Loucy (cell line): ENCODE measurements around the gene SPOCK1.

Experiments used
- H2AFZ ChIP-seq: fragments of 200-600 bp; sonication (generic); 2 replicates; pipeline ENCODE4 v1.6.0; 2016; ENCODE audit warnings: antibody characterized with exemption, mild to moderate bottlenecking, low read length, moderate library complexity
- H3F3A ChIP-seq: fragments of 200-600 bp; 2 replicates; pipeline ENCODE4 v1.6.0; 2016; ENCODE audit warnings: antibody characterized with exemption, low read depth, mild to moderate bottlenecking
- H3K27me3 ChIP-seq: fragments of 200-600 bp; sonication (generic); 2 replicates; pipeline ENCODE4 v1.6.1; 2014; ENCODE audit warnings: low read length, mild to moderate bottlenecking; ENCODE audit not compliant: insufficient read depth, poor library complexity, severe bottlenecking
- H3K36me3 ChIP-seq: fragments of 200-600 bp; sonication (generic); 2 replicates; pipeline ENCODE4 v1.6.1; 2016; ENCODE audit warnings: low read length; ENCODE audit not compliant: insufficient read depth
- H3K4me1 ChIP-seq: fragments of 200-600 bp; sonication (generic); 2 replicates; pipeline ENCODE4 v1.5.1; 2014; ENCODE audit warnings: low read length, mild to moderate bottlenecking; ENCODE audit not compliant: insufficient read depth, poor library complexity, severe bottlenecking
- H3K4me2 ChIP-seq: fragments of 200-600 bp; sonication (generic); 2 replicates; pipeline ENCODE4 v1.6.0; 2014; ENCODE audit warnings: antibody characterized with exemption, low read length, low read depth, mild to moderate bottlenecking; ENCODE audit not compliant: poor library complexity, severe bottlenecking
- H3K4me3 ChIP-seq: fragments of 200-600 bp; sonication (generic); 2 replicates; pipeline ENCODE4 v1.5.1; 2014; ENCODE audit warnings: low read length, mild to moderate bottlenecking, mixed read lengths; ENCODE audit not compliant: poor library complexity, severe bottlenecking
- H3K79me2 ChIP-seq: fragments of 200-600 bp; sonication (generic); 2 replicates; pipeline ENCODE4 v1.6.1; 2014; ENCODE audit warnings: low read length; ENCODE audit not compliant: insufficient read depth
- H3K9ac ChIP-seq: fragments of 200-600 bp; sonication (generic); 2 replicates; pipeline ENCODE4 v1.6.0; 2014; ENCODE audit warnings: mild to moderate bottlenecking, low read depth, low read length, moderate library complexity; ENCODE audit not compliant: poor library complexity, severe bottlenecking
- H3K9me2 ChIP-seq: fragments of 200-600 bp; sonication (generic); replicated peaks from 2 replicates; pipeline ENCODE4 v1.6.1; 2016; ENCODE audit warnings: low read depth, low read length, mixed read lengths
- H3K9me3 ChIP-seq: fragments of 200-600 bp; sonication (generic); 2 replicates; pipeline ENCODE4 v1.6.1; 2014; ENCODE audit warnings: mild to moderate bottlenecking, antibody characterized with exemption, low read length, low read depth; ENCODE audit not compliant: insufficient read depth
- H4K20me1 ChIP-seq: fragments of 200-600 bp; sonication (generic); 2 replicates; pipeline ENCODE4 v1.6.0; 2014; ENCODE audit warnings: antibody characterized with exemption, low read length, mild to moderate bottlenecking; ENCODE audit not compliant: insufficient read depth, poor library complexity, severe bottlenecking
- CTCF ChIP-seq: fragments of 200-600 bp; sonication (generic); conservative IDR thresholded peaks from 2 replicates; pipeline ENCODE4 v1.5.1; 2014; ENCODE audit warnings: mild to moderate bottlenecking, antibody characterized with exemption, low read length
- EZH2phosphoT487 ChIP-seq: fragments of 200-600 bp; IDR thresholded peaks from 2 replicates; pipeline ENCODE4 v1.6.1; 2018; ENCODE audit warnings: antibody characterized with exemption, mild to moderate bottlenecking, moderate library complexity, borderline replicate concordance

SPOCK1 gene

DNA sequence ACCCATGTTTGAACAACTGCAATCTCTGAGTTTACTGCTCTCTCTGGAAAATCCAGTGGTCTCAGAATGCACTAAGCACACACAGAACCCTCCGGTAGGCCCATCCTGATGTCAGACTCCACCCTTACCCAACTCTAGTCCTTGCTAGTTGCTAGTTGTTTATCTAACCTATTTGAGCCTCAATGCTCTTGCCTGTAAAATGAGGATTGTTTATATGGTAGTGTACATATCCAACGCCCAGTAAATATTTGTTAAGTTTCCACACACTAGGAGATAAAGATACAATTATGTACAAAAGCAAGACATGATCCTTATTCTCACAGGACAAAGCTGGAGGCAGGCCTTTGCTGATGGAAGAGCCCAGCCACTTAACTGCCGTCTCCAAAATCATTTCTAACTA lies 192.2 kb downstream of the SPOCK1 start:
- no peak for TF ChIP-seq CTCF
- no peak for TF ChIP-seq EZH2phosphoT487
- no peaks in the 10 kb centered on the region for H3K27me3 ChIP-seq
- no peaks in the 10 kb centered on the region for H3F3A ChIP-seq
- no peaks in the 10 kb centered on the region for H3K79me2 ChIP-seq
- no peak overlapping the region for H3K9ac ChIP-seq
- no peaks in the 10 kb centered on the region for H3K9me2 ChIP-seq
- H4K20me1 ChIP-seq: no peaks in the 10 kb centered on the region
- no peaks in the 10 kb centered on the region for H3K36me3 ChIP-seq
- H2AFZ ChIP-seq: no peak overlapping the region
- no peaks in the 10 kb centered on the region for H3K9me3 ChIP-seq
- no peaks in the 10 kb centered on the region for H3K4me1 ChIP-seq
- H3K4me3 ChIP-seq: no peak overlapping the region
- H3K4me2 ChIP-seq: no peak overlapping the region

DNA sequence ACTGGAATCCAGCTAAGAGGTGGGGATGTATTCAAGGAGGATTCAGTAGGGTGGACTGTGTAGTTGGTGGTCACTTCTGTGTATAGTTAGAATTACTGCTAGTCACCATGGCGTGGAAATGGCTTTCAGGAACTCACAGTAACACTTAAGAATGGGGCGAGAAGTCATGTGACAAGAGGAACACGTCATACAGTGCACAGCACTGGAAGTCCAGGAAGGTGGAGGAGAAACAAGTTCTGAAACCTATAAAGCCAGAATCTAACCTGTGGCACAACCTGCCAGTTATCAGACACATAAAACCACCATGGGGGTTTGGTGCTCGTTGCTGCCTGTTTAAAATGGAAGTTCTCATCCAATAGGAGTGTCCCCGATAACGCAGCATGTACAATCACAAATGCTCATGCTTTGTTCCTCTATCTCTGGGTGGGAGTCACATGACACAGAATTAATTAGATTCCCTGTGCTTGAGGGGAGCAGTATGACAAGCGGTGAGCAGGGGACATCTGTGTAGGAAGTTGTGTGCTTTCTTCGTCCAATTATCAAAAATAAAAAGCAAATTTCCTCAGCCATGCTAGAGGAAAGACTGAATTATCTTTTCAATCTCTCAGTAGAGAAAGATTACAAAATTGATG lies 193.0 kb downstream of the SPOCK1 start:
- H3K4me2 ChIP-seq: no peak overlapping the region
- H4K20me1 ChIP-seq: no peaks in the 10 kb centered on the region
- H3K36me3 ChIP-seq: no peaks in the 10 kb centered on the region
- H3K27me3 ChIP-seq: no peaks in the 10 kb centered on the region
- H3K4me1 ChIP-seq: no peaks in the 10 kb centered on the region
- TF ChIP-seq EZH2phosphoT487: no peak
- no peaks in the 10 kb centered on the region for H3K9me3 ChIP-seq
- H3F3A ChIP-seq: no peaks in the 10 kb centered on the region
- H3K79me2 ChIP-seq: no peaks in the 10 kb centered on the region
- no peak overlapping the region for H3K9ac ChIP-seq
- no peaks in the 10 kb centered on the region for H3K9me2 ChIP-seq
- H3K4me3 ChIP-seq: no peak overlapping the region
- no peak overlapping the region for H2AFZ ChIP-seq

DNA sequence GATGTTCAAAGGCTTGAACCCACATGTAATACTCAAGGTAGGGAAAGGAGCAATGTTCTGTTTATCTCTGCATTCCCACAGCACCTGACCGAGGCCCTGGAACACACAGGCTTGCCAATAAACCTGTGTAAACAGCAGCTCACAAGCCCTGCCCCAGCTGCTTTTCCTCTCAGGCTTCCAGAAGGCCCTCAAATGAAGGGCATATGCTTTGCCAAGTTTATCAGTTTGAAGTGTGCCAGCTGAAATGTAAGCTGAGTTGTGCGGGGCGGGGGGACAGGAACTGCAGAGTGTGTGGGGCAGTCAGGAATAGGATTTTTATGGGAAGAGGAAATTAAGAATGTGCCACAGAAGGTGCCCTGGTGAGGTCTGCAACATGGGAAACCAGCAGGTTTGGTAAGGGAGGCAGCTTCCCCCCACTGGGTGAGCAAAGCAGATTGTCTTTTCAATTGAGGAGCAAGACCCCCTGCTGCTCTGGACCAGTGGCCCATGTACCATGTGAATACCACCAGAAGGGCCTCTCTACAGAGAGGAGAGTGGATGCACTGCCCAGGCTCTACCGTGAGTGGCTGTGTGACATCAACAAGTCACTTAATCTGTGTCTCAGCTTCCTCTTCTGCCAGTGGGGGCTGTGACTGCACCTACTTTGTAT lies 194.8 kb downstream of the SPOCK1 start:
- no peaks in the 10 kb centered on the region for H3K79me2 ChIP-seq
- H3K4me1 ChIP-seq: no peaks in the 10 kb centered on the region
- H3K9me3 ChIP-seq: no peaks in the 10 kb centered on the region
- no peak overlapping the region for H3K4me2 ChIP-seq
- no peak for TF ChIP-seq CTCF
- TF ChIP-seq EZH2phosphoT487: no peak
- no peak overlapping the region for H2AFZ ChIP-seq
- H3K9ac ChIP-seq: no peak overlapping the region
- no peaks in the 10 kb centered on the region for H3K36me3 ChIP-seq
- H3K9me2 ChIP-seq: no peaks in the 10 kb centered on the region
- H3K4me3 ChIP-seq: no peak overlapping the region
- H4K20me1 ChIP-seq: no peaks in the 10 kb centered on the region
- no peaks in the 10 kb centered on the region for H3K27me3 ChIP-seq
- no peaks in the 10 kb centered on the region for H3F3A ChIP-seq

- Histone ChIP-seq H3K4me3 (no peak overlapping the region), H4K20me1 (no peaks in the 10 kb centered on the region), H2AFZ (no peak overlapping the region), H3K9ac (no peak overlapping the region), H3K9me2 (no peaks in the 10 kb centered on the region), H3K36me3 (no peaks in the 10 kb centered on the region), H3K9me3 (no peaks in the 10 kb centered on the region), H3K4me2 (no peak overlapping the region), H3F3A (no peaks in the 10 kb centered on the region), H3K4me1 (no peaks in the 10 kb centered on the region), H3K79me2 (no peaks in the 10 kb centered on the region), H3K27me3 (no peaks in the 10 kb centered on the region)
- TF ChIP-seq CTCF: no peak
- TF ChIP-seq EZH2phosphoT487: no peak
Measured at GRCh38 chr5:137303509-137303908, 195.6 kb downstream of the SPOCK1 start.
